Kidney epithelial cell (primary cell): ENCODE measurements around the gene DYNLT1. TPM values are rescaled to one million over a fixed set of nuclear protein-coding genes. Genes with fewer than 3 reads are reported as not detected.
"Not testable (repeated sequence)": the region's sequence is repeated elsewhere in the genome, so short reads cannot be mapped to it uniquely, and the experiment has no call there.

Source experiments
- DNase-seq: peaks from one replicate; pipeline ENCODE4 v3.0.0-alpha.2; 2010; ENCODE audit warnings: low read depth
- H3K27me3 ChIP-seq: 2 replicates; pipeline ENCODE4 v1.6.0; 2011; ENCODE audit warnings: low read length; ENCODE audit not compliant: control insufficient read depth, insufficient read depth
- H3K36me3 ChIP-seq: 2 replicates; pipeline ENCODE4 v1.5.1; 2011; ENCODE audit warnings: low read length; ENCODE audit not compliant: control insufficient read depth, insufficient read depth
- H3K4me3 ChIP-seq: 2 replicates; pipeline ENCODE4 v1.5.1; 2011; ENCODE audit warnings: low read depth, mild to moderate bottlenecking, control low read depth, low read length
- CTCF ChIP-seq: IDR thresholded peaks from 2 replicates; pipeline ENCODE4 v1.5.1; 2011; ENCODE audit warnings: mild to moderate bottlenecking, moderate library complexity, low read length, control low read depth, inconsistent platforms; ENCODE audit not compliant: insufficient read depth, poor library complexity, severe bottlenecking
- total RNA-seq: library from RNA; depleted of rRNA; stranded (reverse); fragments of >200 nt; gene quantifications from 2 replicates; pipeline ENCODE4 v1.2.3, GENCODE V29; 2015

The DYNLT1 gene
- total RNA-seq, 1 donor from 2014 or later: 124 TPM

GRCh38 chr6:158607411-158608170 is 37.0 kb downstream of the DYNLT1 start:
- no peak for DNase-seq
- no peak for TF ChIP-seq CTCF
- H3K36me3 ChIP-seq: peaks cover 3% of the 10 kb centered on the region
- no peak overlapping the region for H3K4me3 ChIP-seq
- H3K27me3 ChIP-seq: no peaks in the 10 kb centered on the region

DNA sequence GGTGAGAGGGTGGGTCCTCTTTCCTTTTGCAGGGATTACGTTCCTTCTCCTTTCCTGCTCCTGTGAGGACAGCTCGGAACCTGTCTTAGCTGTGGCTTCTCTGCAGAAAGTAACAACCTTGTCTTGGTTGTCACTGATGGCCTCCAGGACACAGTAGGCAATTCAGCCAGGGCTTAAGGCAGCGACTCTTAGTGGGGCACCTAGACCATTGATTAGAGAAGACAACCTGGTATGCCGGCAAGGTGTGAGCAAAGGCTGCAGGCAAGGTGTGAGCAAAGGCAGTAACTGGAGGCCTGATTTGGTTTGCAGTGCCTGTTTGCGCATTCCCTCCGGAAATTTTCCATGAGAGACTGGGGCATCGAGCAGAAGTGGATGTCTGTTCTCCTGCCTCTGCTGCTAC is 37.6 kb downstream of the DYNLT1 start:
- Histone ChIP-seq H3K27me3 (no peaks in the 10 kb centered on the region), H3K36me3 (peaks cover 3% of the 10 kb centered on the region), H3K4me3 (no peak overlapping the region)
- DNase-seq: no peak
- TF ChIP-seq CTCF: no peak

- not testable (repeated sequence) for H3K4me3 ChIP-seq, H3K27me3 ChIP-seq, DNase-seq, H3K36me3 ChIP-seq
Measured at GRCh38 chr6:158606011-158606410, 38.5 kb downstream of the DYNLT1 start.

DNA sequence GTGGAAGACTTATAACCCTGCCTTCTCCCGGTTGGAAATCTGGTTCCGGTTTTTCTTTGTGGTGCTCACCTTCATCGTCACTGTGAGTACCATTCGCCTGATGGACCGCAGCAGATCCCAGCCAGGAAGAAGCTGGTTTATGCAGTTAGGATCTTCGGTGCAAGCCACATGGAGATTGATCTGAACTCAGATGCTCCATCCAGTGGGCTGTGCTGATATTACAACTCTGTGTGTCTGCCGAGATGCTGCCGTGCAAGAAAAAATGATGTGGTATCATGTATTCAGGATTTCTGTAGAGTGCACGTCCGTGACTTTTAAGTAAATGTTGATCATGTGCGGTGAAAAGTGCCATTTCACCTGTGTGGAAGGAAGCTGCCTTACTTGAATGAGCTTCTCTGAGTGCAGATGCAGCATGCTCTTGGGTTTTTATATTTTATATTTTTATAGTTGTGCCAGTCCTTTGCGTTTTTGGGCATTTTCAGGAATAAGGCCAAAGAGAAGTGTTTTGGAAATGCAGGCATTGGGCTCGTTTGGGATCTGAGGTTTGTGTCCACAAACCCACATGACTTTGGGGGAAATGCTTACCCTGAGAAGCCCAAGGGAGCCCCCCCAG is 39.2 kb downstream of the DYNLT1 start:
- DNase-seq: peak; percentile 45
- TF ChIP-seq CTCF: peak; percentile 77
- no peaks in the 10 kb centered on the region for H3K27me3 ChIP-seq
- peaks cover 3% of the 10 kb centered on the region for H3K36me3 ChIP-seq
- no peak overlapping the region for H3K4me3 ChIP-seq

DNA sequence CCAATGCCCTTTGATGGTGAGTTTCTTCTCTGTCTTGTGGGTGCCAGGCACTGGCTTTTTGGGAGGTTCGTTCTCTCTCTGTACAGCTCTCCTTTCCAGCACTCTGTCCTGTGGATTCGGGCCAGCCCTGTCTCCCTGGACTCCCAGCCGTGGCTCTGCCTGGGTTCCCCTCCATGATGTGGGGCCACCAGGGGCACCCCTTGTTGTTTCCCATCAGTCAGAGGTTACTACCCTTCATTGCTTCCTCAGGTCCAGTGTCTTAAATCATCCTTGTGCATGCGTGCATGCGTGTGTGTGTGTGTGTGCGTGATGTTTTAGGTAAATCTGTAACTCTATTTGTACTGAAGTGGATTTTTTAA is 40.5 kb downstream of the DYNLT1 start:
- no peak overlapping the region for H3K4me3 ChIP-seq
- no peak for DNase-seq
- H3K27me3 ChIP-seq: no peaks in the 10 kb centered on the region
- H3K36me3 ChIP-seq: peaks cover 2% of the 10 kb centered on the region
- no peak for TF ChIP-seq CTCF

DNA sequence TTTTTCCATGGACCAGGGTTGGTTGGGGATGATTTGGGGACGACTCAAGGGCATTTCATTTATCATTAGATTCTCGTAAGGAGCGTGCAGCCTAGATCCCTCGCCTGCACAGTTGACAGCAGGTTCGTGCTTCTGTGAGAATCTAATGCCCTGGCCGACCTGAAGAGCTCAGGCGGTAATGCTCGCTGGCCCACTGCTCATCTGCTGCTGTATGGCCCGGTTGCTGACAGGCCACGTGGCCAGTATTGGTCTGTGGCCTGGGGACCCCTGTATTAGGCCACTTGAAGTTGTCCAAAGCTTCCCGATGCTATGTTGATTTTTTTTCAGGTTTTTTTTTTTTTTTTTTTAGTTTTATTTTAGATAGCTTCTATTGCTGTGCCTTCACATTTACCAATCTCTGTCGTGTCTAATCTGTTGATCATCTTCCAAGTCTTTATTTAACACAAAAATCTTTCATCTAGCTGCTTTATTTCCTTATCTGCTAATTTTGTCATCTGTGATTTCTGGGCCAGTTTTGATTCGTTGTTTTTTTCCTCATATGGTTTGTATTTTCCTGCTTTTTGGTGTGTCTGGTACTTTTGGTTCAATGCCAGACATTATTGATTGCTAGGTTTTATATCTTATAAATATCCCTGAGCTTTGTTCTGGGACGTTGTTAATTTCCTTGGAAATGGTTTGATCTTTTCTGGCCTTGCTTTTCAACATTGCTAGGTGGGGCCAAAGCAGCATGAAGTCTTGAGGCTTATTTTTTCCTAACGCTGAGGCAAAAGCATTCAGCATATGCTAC is 41.1 kb downstream of the DYNLT1 start:
- Histone ChIP-seq H3K27me3 (no peaks in the 10 kb centered on the region), H3K4me3 (no peak overlapping the region), H3K36me3 (peaks cover 2% of the 10 kb centered on the region)
- DNase-seq: no peak
- no peak for TF ChIP-seq CTCF
